ENCODE results near the gene OR2J2.
"Not testable (repeated sequence)": the region's sequence is repeated elsewhere in the genome, so short reads cannot be mapped to it uniquely, and the experiment has no call there.

OR2J2 gene

DNA sequence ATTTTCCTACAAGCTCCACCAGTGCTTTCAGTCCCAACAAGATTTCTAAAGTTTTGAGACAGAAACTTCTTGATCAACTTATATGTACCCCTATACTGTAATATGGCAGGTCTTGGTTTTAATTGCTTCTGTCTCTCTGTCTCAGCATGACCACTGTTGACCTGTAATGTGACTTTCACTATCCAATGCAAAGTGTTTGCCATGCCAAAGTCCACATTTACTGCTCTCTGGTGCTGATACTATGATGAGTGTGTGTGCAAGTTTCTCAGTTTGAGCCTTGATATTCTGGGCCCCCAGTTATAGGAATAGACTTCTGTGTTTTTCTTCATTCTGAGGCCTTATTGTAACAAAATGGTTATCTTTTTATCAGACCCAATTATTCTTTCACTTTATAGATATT is 45.8 kb downstream of the OR2J2 start:
- no peaks in the 10 kb centered on the region for H3K36me3 ChIP-seq
- no peaks in the 10 kb centered on the region for H4K20me1 ChIP-seq
- H3K27me3 ChIP-seq = no peaks in the 10 kb centered on the region
- peaks cover 8 to 15% (median 11%) of the 10 kb centered on the region in 10 experiments; a peak in 19 of 20 replicates for H3K4me1 ChIP-seq
- no peak overlapping the region for H3K4me2 ChIP-seq
- H3K27ac ChIP-seq = no peak overlapping the region
- H3K9me3 ChIP-seq (replicated peaks in 1 of 11) = peaks cover 0 to 5% (median 0%) of the 10 kb centered on the region in 11 experiments; a peak in 1 of 22 replicates
- no peak overlapping the region for H3K4me3 ChIP-seq
- no peak overlapping the region for H3K9ac ChIP-seq
- no peak for TF ChIP-seq Cebpa-rat (IDR thresholded peaks at IDR 0.05)

DNA sequence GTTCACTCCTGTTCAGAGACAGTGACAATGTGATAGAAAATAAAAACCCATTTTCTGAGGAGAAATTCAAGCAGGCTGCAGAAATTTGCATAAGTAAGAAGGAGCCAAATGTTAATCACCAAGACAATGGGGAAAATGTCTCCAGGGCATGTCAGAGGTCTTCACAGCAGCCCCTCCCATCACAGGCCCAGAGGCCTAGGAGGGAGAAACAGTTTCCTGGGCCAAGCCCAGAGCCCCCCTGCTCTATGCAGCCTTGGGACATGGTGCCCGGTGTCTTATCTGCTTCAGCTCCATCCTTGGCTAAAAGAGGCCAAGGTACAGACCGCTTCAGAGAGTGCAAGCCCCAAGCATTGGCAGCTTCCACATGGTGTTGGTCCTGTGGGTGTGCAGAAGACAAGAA is 46.5 kb downstream of the OR2J2 start:
- H3K4me1 ChIP-seq = peaks cover 8 to 15% (median 11%) of the 10 kb centered on the region in 10 experiments; a peak in 19 of 20 replicates
- H3K27me3 ChIP-seq; H3K4me3 ChIP-seq; H3K4me2 ChIP-seq; H4K20me1 ChIP-seq; H3K27ac ChIP-seq; H3K9me3 ChIP-seq (replicated peaks in 1 of 11); H3K9ac ChIP-seq; H3K36me3 ChIP-seq: not testable (repeated sequence)

DNA sequence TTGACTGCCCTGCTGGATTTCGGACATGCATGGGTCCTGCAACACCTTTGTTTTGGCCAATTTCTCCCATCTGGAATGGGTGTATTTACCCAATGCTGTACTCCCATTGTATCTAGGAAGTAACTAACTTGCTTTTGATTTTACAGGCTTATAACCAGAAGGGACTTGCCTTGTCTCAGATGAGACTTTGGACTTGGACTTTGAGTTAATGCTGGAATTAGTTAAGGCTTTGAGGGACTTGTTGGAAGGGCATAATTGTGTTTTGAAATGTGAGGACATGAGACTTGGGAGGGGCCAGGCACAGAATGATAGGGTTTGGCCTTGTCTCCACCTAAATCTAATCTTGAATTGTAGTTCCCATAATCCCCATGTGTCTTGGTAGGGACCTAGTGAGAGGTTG is 47.3 kb downstream of the OR2J2 start:
- H3K4me2 ChIP-seq; H4K20me1 ChIP-seq; H3K4me3 ChIP-seq; H3K27me3 ChIP-seq; H3K9me3 ChIP-seq (replicated peaks in 1 of 11); H3K36me3 ChIP-seq; H3K9ac ChIP-seq; H3K27ac ChIP-seq: not testable (repeated sequence)
- H3K4me1 ChIP-seq = peaks cover 8 to 15% (median 11%) of the 10 kb centered on the region in 10 experiments; a peak in 19 of 20 replicates

Measured in BLaER1 treated with 17β-estradiol and CSF1 and Interleukin-3, amounts not matched to agents 10 nM and 100 nM (cell line).